Upper lobe of left lung (tissue), 6 donors: Measurements from ENCODE around the gene HEATR5A. TPM values are rescaled to one million over a fixed set of nuclear protein-coding genes. Genes with fewer than 3 reads are reported as not detected.
"Not testable (repeated sequence)": the region's sequence is repeated elsewhere in the genome, so short reads cannot be mapped to it uniquely, and the experiment has no call there.

Experiments
- ATAC-seq, 2 donors: fragments of 200-7000 bp; cut with Tn5 transposase; one replicate each; pipeline ENCODE4 v1.9.1; 2022; ENCODE audit warnings: mild to moderate bottlenecking in 2 of 2, moderate library complexity in 2 of 2; ENCODE audit not compliant: low FRiP score in 2 of 2
- DNase-seq, 2 donors: peaks; one replicate each; pipeline ENCODE4 v3.0.0-alpha.2; 2019 to 2020
- H3K27ac ChIP-seq, 4 donors: fragments of 200-600 bp; sonication (generic); one replicate each; pipeline ENCODE4 v1.5.1; 2016 to 2019
- H3K27me3 ChIP-seq, 4 donors: fragments of 200-600 bp; sonication (generic); one replicate each; pipeline ENCODE4 v1.5.1; 2017 to 2019
- H3K36me3 ChIP-seq, 4 donors: fragments of 200-600 bp; sonication (generic); one replicate each; pipeline ENCODE4 v1.5.1; 2016 to 2019
- H3K4me1 ChIP-seq, 4 donors: fragments of 200-600 bp; sonication (generic); one replicate each; pipeline ENCODE4 v1.5.1; 2018 to 2019
- H3K4me3 ChIP-seq, 4 donors: fragments of 200-600 bp; sonication (generic); one replicate each; pipeline ENCODE4 v1.5.1; 2017 to 2019; ENCODE audit warnings: mild to moderate bottlenecking in 2 of 4, moderate library complexity in 1 of 4
- H3K9me3 ChIP-seq, 4 donors: fragments of 200-600 bp; sonication (generic); one replicate each; pipeline ENCODE4 v1.5.1; 2018 to 2019
- EP300 ChIP-seq, 4 donors: sonication (generic); formaldehyde crosslinking; IDR thresholded peaks; one replicate each; pipeline ENCODE4 v1.5.1; 2017; ENCODE audit warnings: antibody characterized with exemption in 4 of 4, control low read depth in 2 of 4
- POLR2A ChIP-seq, 4 donors: fragments of 450-650 bp; IDR thresholded peaks; one replicate each; pipeline ENCODE4 v1.5.1; 2016 to 2017; ENCODE audit warnings: antibody characterized with exemption in 4 of 4, mild to moderate bottlenecking in 2 of 4
- POLR2AphosphoS5 ChIP-seq, 2 donors: sonication (generic); formaldehyde crosslinking; IDR thresholded peaks; one replicate each; pipeline ENCODE4 v1.5.1; 2017; ENCODE audit warnings: antibody characterized with exemption in 2 of 2
- WGBS, 2 donors: methylation state at CpG; one replicate each; pipeline ENCODE4 v1.1.5; 2017 to 2018; 5-methylcytosine and 5-hydroxymethylcytosine counted together
- total RNA-seq, 6 donors: library from RNA; depleted of rRNA in 4 of 6; stranded (reverse); fragments of >200 nt in 4 of 6; gene quantifications; one replicate each; pipeline versions ENCODE4 v1.1.0 to v1.2.1, GENCODE V29; 2016 to 2021
- TF ChIP-seq, protein P1 (sequence below), 6 experiments: fragments of 450-650 bp in 4 of 6; fragments of 200-600 bp in 2 of 6; sonication (generic) in 2 of 6; IDR thresholded peaks; one replicate each; pipeline ENCODE4 v1.5.1; 2016 to 2019; ENCODE audit warnings: antibody characterized with exemption in 6 of 6
- donor health status: DM: no; HTN: no; CAD: no; lungs with moderate emphysema.
- donor health status: DM: no; HTN: yes; CAD: no; lungs with severe emphysema.

Gene HEATR5A
- total RNA-seq, 6 donors from 2014 or later, result 19.6 to 66.0 (median 39.3) TPM

DNA sequence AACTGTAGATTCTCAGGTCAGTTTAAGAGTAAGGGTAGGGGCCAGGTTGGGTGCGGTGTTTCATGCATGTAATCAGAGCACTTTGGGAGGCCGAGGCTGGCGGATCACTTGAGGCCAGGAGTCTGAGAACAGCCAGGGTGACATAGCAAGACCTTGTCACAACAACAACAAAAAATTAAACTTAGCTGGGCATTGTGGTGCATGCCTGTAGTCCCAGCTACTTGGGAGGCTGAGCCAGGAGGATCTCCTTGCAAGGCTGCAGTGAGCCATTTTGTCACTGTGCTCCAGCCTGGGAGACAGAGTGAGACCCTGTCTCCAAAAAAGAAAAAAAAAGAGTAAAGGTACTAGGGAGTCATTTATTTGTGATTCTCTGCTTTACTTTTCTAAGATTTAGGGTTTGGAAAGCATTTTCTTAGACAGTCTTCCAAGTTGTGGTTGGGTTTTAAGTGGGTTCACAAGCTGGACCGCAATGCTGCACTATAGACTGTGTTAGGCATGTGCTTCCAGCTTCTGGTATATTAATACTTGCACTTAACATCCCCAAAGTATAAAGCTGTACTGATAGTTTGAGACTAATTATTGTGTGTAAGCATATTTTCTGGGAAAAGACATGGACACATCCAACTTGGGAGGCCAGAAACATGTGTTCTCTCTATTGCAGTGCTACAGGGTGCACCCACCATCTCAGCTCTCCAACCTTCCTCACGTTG lies 163.7 kb downstream of the HEATR5A start:
- Histone ChIP-seq H3K27me3 (no peaks in the 10 kb centered on the region), H3K9me3 (no peaks in the 10 kb centered on the region), H3K36me3 (no peaks in the 10 kb centered on the region), H3K4me3 (no peak overlapping the region), H3K27ac (no peak overlapping the region), H3K4me1 (peaks cover 3 to 9% (median 5%) of the 10 kb centered on the region in 4 donors)
- no peak for ATAC-seq
- no peak for DNase-seq
- no peak for TF ChIP-seq EP300 (IDR thresholded peaks at IDR 0.05)
- TF ChIP-seq, protein P1, sequence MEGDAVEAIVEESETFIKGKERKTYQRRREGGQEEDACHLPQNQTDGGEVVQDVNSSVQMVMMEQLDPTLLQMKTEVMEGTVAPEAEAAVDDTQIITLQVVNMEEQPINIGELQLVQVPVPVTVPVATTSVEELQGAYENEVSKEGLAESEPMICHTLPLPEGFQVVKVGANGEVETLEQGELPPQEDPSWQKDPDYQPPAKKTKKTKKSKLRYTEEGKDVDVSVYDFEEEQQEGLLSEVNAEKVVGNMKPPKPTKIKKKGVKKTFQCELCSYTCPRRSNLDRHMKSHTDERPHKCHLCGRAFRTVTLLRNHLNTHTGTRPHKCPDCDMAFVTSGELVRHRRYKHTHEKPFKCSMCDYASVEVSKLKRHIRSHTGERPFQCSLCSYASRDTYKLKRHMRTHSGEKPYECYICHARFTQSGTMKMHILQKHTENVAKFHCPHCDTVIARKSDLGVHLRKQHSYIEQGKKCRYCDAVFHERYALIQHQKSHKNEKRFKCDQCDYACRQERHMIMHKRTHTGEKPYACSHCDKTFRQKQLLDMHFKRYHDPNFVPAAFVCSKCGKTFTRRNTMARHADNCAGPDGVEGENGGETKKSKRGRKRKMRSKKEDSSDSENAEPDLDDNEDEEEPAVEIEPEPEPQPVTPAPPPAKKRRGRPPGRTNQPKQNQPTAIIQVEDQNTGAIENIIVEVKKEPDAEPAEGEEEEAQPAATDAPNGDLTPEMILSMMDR (IDR thresholded peaks at IDR 0.05), result no peak
- no peak for TF ChIP-seq POLR2A (IDR thresholded peaks at IDR 0.05)
- TF ChIP-seq POLR2AphosphoS5 (IDR thresholded peaks at IDR 0.05), result no peak
- 96 to 97% methylated on average over 5 of the region's 5 CpGs for WGBS, 2 donors

GRCh38 chr14:31255918-31256317 lies 164.4 kb downstream of the HEATR5A start:
- WGBS, 2 donors, result 97 to 98% methylated on average over 4 of the region's 4 CpGs
- not testable (repeated sequence) for H3K4me1 ChIP-seq, H3K27me3 ChIP-seq, DNase-seq, H3K4me3 ChIP-seq, H3K27ac ChIP-seq, H3K36me3 ChIP-seq, H3K9me3 ChIP-seq, ATAC-seq

DNA sequence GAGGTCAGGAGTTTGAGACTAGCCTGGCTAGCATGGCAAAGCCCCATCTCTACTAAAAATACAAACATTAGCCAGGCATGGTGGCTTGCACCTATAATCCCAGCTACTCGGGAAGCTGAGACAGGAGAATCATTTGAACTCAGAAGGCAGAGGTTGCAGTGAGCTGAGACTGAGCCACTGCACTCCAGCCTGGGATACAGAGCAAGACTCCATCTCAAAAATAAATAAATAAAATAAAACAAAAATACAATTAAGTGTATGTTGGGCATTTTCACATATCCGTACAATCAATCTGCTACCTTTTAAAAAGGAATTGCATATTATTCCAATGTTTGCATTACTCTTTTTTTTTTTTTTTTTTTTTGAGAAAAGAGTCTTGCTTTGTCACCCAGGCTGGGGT lies 165.1 kb downstream of the HEATR5A start:
- DNase-seq (no peak), ATAC-seq (no peak)
- Histone ChIP-seq H3K27me3 (no peaks in the 10 kb centered on the region), H3K27ac (no peak overlapping the region), H3K4me1 (peaks cover 0 to 8% (median 0%) of the 10 kb centered on the region in 4 donors), H3K4me3 (no peak overlapping the region), H3K36me3 (no peaks in the 10 kb centered on the region), H3K9me3 (no peaks in the 10 kb centered on the region)
- TF ChIP-seq POLR2A (IDR thresholded peaks at IDR 0.05), result no peak
- no peak for TF ChIP-seq EP300 (IDR thresholded peaks at IDR 0.05)
- TF ChIP-seq, protein P1 (IDR thresholded peaks at IDR 0.05), result no peak
- no peak for TF ChIP-seq POLR2AphosphoS5 (IDR thresholded peaks at IDR 0.05)
- 94 to 100% methylated on average over 2 of the region's 2 CpGs for WGBS, 2 donors

DNA sequence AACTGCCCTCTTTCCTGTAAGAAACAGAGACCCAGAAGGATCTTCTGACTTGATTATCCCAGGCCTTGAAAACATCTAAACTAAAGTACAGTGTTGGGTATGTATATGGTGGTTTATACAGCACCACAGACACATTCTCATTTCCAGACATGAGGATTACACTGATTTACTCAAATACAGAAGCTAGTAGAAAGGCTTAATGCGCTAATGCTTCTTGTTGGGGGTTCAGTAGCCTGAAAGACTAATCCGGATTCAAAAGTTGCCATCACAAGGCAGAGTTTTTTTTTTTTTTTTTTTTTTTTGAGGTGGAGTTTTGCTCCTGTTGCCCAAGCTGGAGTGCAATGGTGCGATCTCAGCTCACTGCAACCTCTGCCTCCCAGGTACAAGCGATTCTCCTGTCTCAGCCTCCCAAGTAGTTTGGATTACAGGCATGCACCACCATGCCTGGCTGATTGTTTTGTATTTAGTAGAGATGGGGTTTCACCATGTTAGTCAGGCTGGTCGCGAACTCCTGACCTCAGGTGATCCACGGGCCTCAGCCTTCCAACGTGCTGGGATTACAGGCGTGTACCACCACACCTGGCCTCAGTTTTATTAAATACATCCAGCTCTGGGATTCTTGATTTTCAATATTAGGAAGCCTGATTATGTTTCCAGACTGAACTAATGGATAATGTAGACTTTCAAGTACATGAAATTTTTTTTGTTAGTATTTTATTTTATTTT lies 166.4 kb downstream of the HEATR5A start:
- TF ChIP-seq EP300 (IDR thresholded peaks at IDR 0.05) (no peak), POLR2A (IDR thresholded peaks at IDR 0.05) (no peak)
- no peaks in the 10 kb centered on the region for H3K36me3 ChIP-seq
- WGBS, 2 donors, result 97 to 98% methylated on average over 9 of the region's 9 CpGs
- H3K4me1 ChIP-seq, result peaks cover 0 to 8% (median 0%) of the 10 kb centered on the region in 4 donors
- DNase-seq (no peak), ATAC-seq (no peak)
- H3K9me3 ChIP-seq, result no peaks in the 10 kb centered on the region
- H3K27me3 ChIP-seq, result no peaks in the 10 kb centered on the region
- no peak overlapping the region for H3K27ac ChIP-seq
- no peak overlapping the region for H3K4me3 ChIP-seq

DNA sequence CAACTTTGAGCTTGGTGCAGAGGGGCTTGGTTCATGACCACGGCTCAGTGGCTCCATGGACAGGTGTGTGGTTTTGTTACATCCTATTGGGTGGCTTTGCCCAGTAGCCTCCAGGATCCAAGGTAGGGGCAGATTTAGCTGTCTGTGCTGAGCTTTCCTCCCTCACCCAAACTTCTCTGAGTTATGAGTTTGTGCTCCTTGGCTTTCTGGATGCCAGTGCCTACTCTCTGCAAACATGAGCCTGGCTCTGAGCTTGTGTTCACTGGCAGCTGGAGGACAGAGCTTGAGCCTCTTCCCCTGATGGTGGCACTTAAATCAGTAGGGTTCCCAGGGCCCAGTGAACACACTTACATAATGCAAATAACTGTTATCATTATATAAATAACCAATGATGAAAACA lies 167.5 kb downstream of the HEATR5A start:
- TF ChIP-seq POLR2AphosphoS5 (IDR thresholded peaks at IDR 0.05), result no peak
- TF ChIP-seq, protein P1 (IDR thresholded peaks at IDR 0.05), result no peak
- no peak for TF ChIP-seq POLR2A (IDR thresholded peaks at IDR 0.05)
- TF ChIP-seq EP300 (IDR thresholded peaks at IDR 0.05), result no peak
- WGBS, 2 donors, result 69 to 100% methylated on average over 1 of the region's 1 CpG
- no peak overlapping the region for H3K4me3 ChIP-seq
- no peak overlapping the region for H3K27ac ChIP-seq
- H3K9me3 ChIP-seq, result no peaks in the 10 kb centered on the region
- no peaks in the 10 kb centered on the region for H3K36me3 ChIP-seq
- DNase-seq, result no peak
- H3K4me1 ChIP-seq, result peaks cover 0 to 8% (median 0%) of the 10 kb centered on the region in 4 donors
- H3K27me3 ChIP-seq, result no peaks in the 10 kb centered on the region
- no peak for ATAC-seq
